Heart left ventricle (tissue), 16 donors: ENCODE results near the gene CISH. TPM values are rescaled to one million over a fixed set of nuclear protein-coding genes. Genes with fewer than 3 reads are reported as not detected.
A peak's percentile ranks its signal among the peaks of the same experiment; 100 is the strongest.

Source experiments
- ATAC-seq, 4 donors: fragments of 200-7000 bp; cut with Tn5 transposase; one replicate each; pipeline ENCODE4 v1.9.1; 2020 to 2022; ENCODE audit warnings: moderate library complexity in 4 of 4, mild to moderate bottlenecking in 3 of 4, moderate number of reproducible peaks in 1 of 4
- DNase-seq, 5 donors: peaks; one replicate each; pipeline ENCODE4 v3.0.0-alpha.2; 2020
- H3K27ac ChIP-seq, 12 donors: fragments of 200-600 bp; sonication (generic) in 4 of 12; one replicate each; pipeline versions ENCODE4 v1.5.0 to v1.8.0; 2016 to 2022; ENCODE audit warnings: mild to moderate bottlenecking in 2 of 12
- H3K27me3 ChIP-seq, 9 donors: fragments of 200-600 bp; sonication (generic) in 2 of 9; one replicate each; pipeline versions ENCODE4 v1.5.1 to v1.8.0; 2016 to 2022; ENCODE audit warnings: mild to moderate bottlenecking in 3 of 9
- H3K36me3 ChIP-seq, 9 donors: fragments of 200-600 bp; sonication (generic) in 2 of 9; one replicate each; pipeline versions ENCODE4 v1.5.0 to v1.8.0; 2018 to 2022; ENCODE audit warnings: mild to moderate bottlenecking in 2 of 9
- H3K4me1 ChIP-seq, 12 donors: fragments of 200-600 bp; sonication (generic) in 4 of 12; one replicate each; pipeline versions ENCODE4 v1.5.0 to v1.8.0; 2016 to 2022; ENCODE audit warnings: mild to moderate bottlenecking in 3 of 12
- H3K4me3 ChIP-seq, 12 donors: fragments of 200-600 bp; sonication (generic) in 4 of 12; one replicate each; pipeline versions ENCODE4 v1.5.0 to v1.8.0; 2017 to 2022; ENCODE audit warnings: mild to moderate bottlenecking in 9 of 12, moderate library complexity in 4 of 12
- H3K9me3 ChIP-seq, 12 donors: fragments of 200-600 bp; sonication (generic) in 4 of 12; one replicate each; pipeline versions ENCODE4 v1.5.0 to v1.8.0; 2016 to 2022; ENCODE audit warnings: mild to moderate bottlenecking in 1 of 12
- CTCF ChIP-seq, 12 donors: fragments of 200-600 bp; sonication (generic) in 4 of 12; IDR thresholded peaks; one replicate each; pipeline versions ENCODE4 v1.5.0 to v1.8.0; 2018 to 2022; ENCODE audit warnings: antibody characterized with exemption in 12 of 12, mild to moderate bottlenecking in 5 of 12
- POLR2A ChIP-seq, 2 donors: fragments of 450-650 bp; IDR thresholded peaks; one replicate each; pipeline ENCODE4 v1.6.1; 2017; ENCODE audit warnings: antibody characterized with exemption in 2 of 2, mild to moderate bottlenecking in 2 of 2, moderate library complexity in 2 of 2
- WGBS, 4 donors: extraction: QIAGEN DNeasy Blood & Tissue Kit in 2 of 4; methylation state at CpG; one replicate each; pipeline versions ENCODE4 v1.1.5 to v1.1.7; 2013 to 2018; 5-methylcytosine and 5-hydroxymethylcytosine counted together
- intact Hi-C, 10 donors: fragments of 100-400 bp; cut with DNase I; formaldehyde crosslinking; loops; one replicate each; pipeline versions ENCODE4 v1.11.1 to v1.14.2; 2022
- long read RNA-seq, 3 donors: library from polyadenylated mRNA; unstranded; transcript quantifications; one replicate each; pipeline ENCODE4 v2.0.0, GENCODE V29; 2020 to 2021
- polyA plus RNA-seq, 2 donors: library from polyadenylated mRNA; stranded (reverse); fragments of 200-250 nt; gene quantifications; one replicate each; pipeline ENCODE4 v1.2.3, GENCODE V29; 2013
- total RNA-seq, 9 donors: library from RNA; depleted of rRNA in 2 of 9; stranded (reverse); fragments of >200 nt in 2 of 9; fragmentation: NEBNext Ultra II Directional in 3 of 9; extraction: Animal tissue kit (Norgen Biotek cat#: 25700) in 3 of 9; gene quantifications; one replicate each; pipeline versions ENCODE4 v1.1.0 to v1.2.4, GENCODE V29; 2016 to 2023
- donor health status: ischemic (EF 13 %, LVEDD 7.1; RV severe dilation, severe dysfunction).
- donor health status: healthy with polysubstance abuse.
- donor health status: DM: no; HTN: yes; CAD: no.
- donor health status: DM: no; HTN: no; CAD: no.
- donor health status: ischemic (EF 25% LVEDD 6.9; RV normal size, moderate dysfunction).
- donor health status: ischemic (EF 25% LVEDD 5.7; RV mildly dilated, moderate dysfunction).
- donor health status: healthy.
- donor health status: DM: yes; HTN: yes; CAD: no.
- donor health status: ischemic (EF 35%, LVEDD 5.7; RV mildly dilated, moderate dysfunction).
- donor health status: nonischemic (EF 11% LVEDD 7.7; RV severe dilation, severe dysfunction).
- donor health status: DM: yes; HTN: yes; CAD: no.
- donor health status: PGD.
- donor health status: ischemic (EF 29% LVEDD 5.4; RV normal size, mild dysfunction).
- donor health status: nonischemic (EF 23%, LVEDD 6.1; RV moderate dilation, normal function).

The CISH gene
- total RNA-seq (10 to 100 TPM; 10.1 to 57.0 (median 20.3) TPM), polyA plus RNA-seq (10 to 100 TPM in 1 of 2 donors, 1 to 10 TPM in 1; 6.9 to 30.1 TPM)
- long read RNA-seq, donor 1, transcript CISH-201 (3 exons, 2,043 nt): major isoform, 5 of 10 reads
- long read RNA-seq, donor 1, partial matches to known transcripts: 0 of 10 reads
- long read RNA-seq, donor 1, other reads (novel, unspliced or antisense): 5 of 10 reads
- long read RNA-seq, donor 2, full-length matches to known transcripts: 53 of 117 reads
- long read RNA-seq, donor 2, partial matches to known transcripts: 62 of 117 reads
- long read RNA-seq, donor 2, other reads (novel, unspliced or antisense): 2 of 117 reads
- long read RNA-seq, donor 3, partial matches to known transcripts: 0 of 11 reads
- long read RNA-seq, donor 3, other reads (novel, unspliced or antisense): 9 of 11 reads

- WGBS, 4 donors: 0 to 1% (median 1%) methylated on average over 47 to 75 of the region's 75 CpGs
- ATAC-seq (peak; percentile 80 to 86 (median 82)), DNase-seq (peak; percentile 96 to 98 (median 97))
- intact Hi-C loops: loop anchor here in 8 of 10 donors (1.0 to 10.0 kb wide), 12 partner anchors 39 to 1073 kb away; partner anchors contain the start of genes ZMYND10 (in 2 of the 8), CYB561D2 (in 1 of the 8), HEMK1 (in 1 of the 8) and NPRL2 (in 1 of the 8)
- peaks cover 0 to 34% (median 17%) of the 10 kb centered on the region in 9 donors for H3K36me3 ChIP-seq
- peaks cover 5 to 81% (median 63%) of the 10 kb centered on the region in 12 donors for H3K4me1 ChIP-seq
- H3K27ac ChIP-seq: peak within 1 kb of the TSS; percentile 77 to 100 (median 92)
- peak within 1 kb of the TSS; percentile 56 to 95 (median 80) for H3K4me3 ChIP-seq
- TF ChIP-seq POLR2A (IDR thresholded peaks at IDR 0.05) (peak; percentile 21 to 56), CTCF (IDR thresholded peaks at IDR 0.05) (peak; percentile 7 to 59 (median 34))
- H3K9me3 ChIP-seq: no peaks in the 10 kb centered on the region
- no peaks in the 10 kb centered on the region for H3K27me3 ChIP-seq
Measured at GRCh38 chr3:50611464-50612233, at the start of gene CISH. Gene CISH, minus strand, starts transcription at chr3:50611774. Its CDS starts 124 bp downstream, at chr3:50611650.

- ATAC-seq (no peak), DNase-seq (peak in 1 of 5 donors; percentile 6)
Measured at GRCh38 chr3:50660386-50660785, 48.8 kb upstream of the CISH start.

GRCh38 chr3:50658831-50659230 lies 47.3 kb upstream of the CISH start:
- DNase-seq (no peak), ATAC-seq (no peak)
- Histone ChIP-seq H3K4me3 (no peak overlapping the region), H3K27ac (no peak overlapping the region), H3K36me3 (no peaks in the 10 kb centered on the region), H3K27me3 (no peaks in the 10 kb centered on the region), H3K4me1 (peaks cover 0 to 10% (median 0%) of the 10 kb centered on the region in 12 donors), H3K9me3 (no peaks in the 10 kb centered on the region)
- intact Hi-C loops: loop anchor here in 1 of 10 donors (10.0 kb wide), 1 partner anchor 84 kb away; no protein-coding TSS in a partner anchor
- 77 to 96% (median 90%) methylated on average over 3 of the region's 3 CpGs for WGBS, 4 donors
- TF ChIP-seq POLR2A (IDR thresholded peaks at IDR 0.05) (no peak), CTCF (IDR thresholded peaks at IDR 0.05) (no peak)

More at GRCh38 chr3:50660386-50660785, 48.8 kb upstream of the CISH start:
- H3K27ac ChIP-seq: no peak overlapping the region
- WGBS, 4 donors: 91 to 95% (median 93%) methylated on average over 9 to 10 of the region's 10 CpGs
- H3K4me3 ChIP-seq: no peak overlapping the region
- no peaks in the 10 kb centered on the region for H3K36me3 ChIP-seq
- TF ChIP-seq CTCF (IDR thresholded peaks at IDR 0.05): no peak
- no peak for TF ChIP-seq POLR2A (IDR thresholded peaks at IDR 0.05)
- peaks cover 0 to 10% (median 0%) of the 10 kb centered on the region in 12 donors for H3K4me1 ChIP-seq
- no peaks in the 10 kb centered on the region for H3K9me3 ChIP-seq
- H3K27me3 ChIP-seq: no peaks in the 10 kb centered on the region
- intact Hi-C loops: no loop called here
